K562 (cell line): ENCODE results near the gene CAMSAP3. TPM values are rescaled to one million over a fixed set of nuclear protein-coding genes. Genes with fewer than 3 reads are reported as not detected.

Experiments used
- BACH1 ChIP-seq: fragments of 200-800 bp; sonication (Bioruptor generic); IDR thresholded peaks from 2 replicates; pipeline ENCODE4 v1.6.1; 2016; ENCODE audit warnings: missing genetic modification characterization, missing compliant biosample characterization
- EP300 ChIP-seq: IDR thresholded peaks from 2 replicates; pipeline ENCODE4 v1.6.1; 2012; ENCODE audit warnings: low read length, improper control_type of control experiment
- FOXJ2 ChIP-seq: fragments of 200-800 bp; sonication (Bioruptor generic); IDR thresholded peaks from 2 replicates; pipeline ENCODE4 v1.6.1; 2016; ENCODE audit warnings: missing genetic modification characterization, missing compliant biosample characterization
- HMGXB4 ChIP-seq: sonication (generic); formaldehyde crosslinking; IDR thresholded peaks from 2 replicates; pipeline ENCODE4 v1.8.1; 2023; ENCODE audit warnings: mild to moderate bottlenecking, missing genetic modification reagents
- MGA ChIP-seq: fragments of 450-650 bp; IDR thresholded peaks from 2 replicates; pipeline ENCODE4 v1.6.1; 2016; ENCODE audit warnings: mild to moderate bottlenecking, moderate library complexity
- RHOXF2B ChIP-seq: fragments of 250-450 bp; sonication (Bioruptor Pico); conservative IDR thresholded peaks from 2 replicates; pipeline ENCODE4 v1.5.1; 2021
- SMARCC2 ChIP-seq: fragments of 450-650 bp; IDR thresholded peaks from 2 replicates; pipeline ENCODE4 v1.6.1; 2017; ENCODE audit warnings: antibody characterized with exemption, moderate library complexity, mild to moderate bottlenecking, low read depth
- ZBTB43 ChIP-seq: sonication (generic); formaldehyde crosslinking; IDR thresholded peaks from 2 replicates; pipeline ENCODE4 v1.8.0; 2023; ENCODE audit warnings: mild to moderate bottlenecking, missing genetic modification reagents
- ZHX1 ChIP-seq: fragments of 150-350 bp; conservative IDR thresholded peaks from 2 replicates; pipeline ENCODE4 v1.6.1; 2014; ENCODE audit warnings: low read length
- ZNF197 ChIP-seq: fragments of 200-800 bp; sonication (Bioruptor generic); IDR thresholded peaks from 2 replicates; pipeline ENCODE4 v1.6.1; 2016; ENCODE audit warnings: low read depth, missing genetic modification characterization, missing compliant biosample characterization
- polyA plus RNA-seq, 8 experiments: library from polyadenylated mRNA; depleted of rRNA in 4 of 8; stranded (reverse) in 5 of 8; unstranded in 3 of 8; fragments of >200 nt; fragmentation: Nextera tagmentation in 2 of 8; fragmentation: Illumina TruSeq in 1 of 8; extraction: Ambion mirVana in 2 of 8; extraction: Trizol in 1 of 8; gene quantifications; 2 replicates each; pipeline versions ENCODE4 v1.2.1 to v1.2.3, GENCODE V29; 2011 to 2014; ENCODE audit warnings: inconsistent platforms in 1 of 8, missing spikeins in 1 of 8
- total RNA-seq, 7 experiments: library from RNA; depleted of rRNA in 6 of 7; stranded (reverse); fragments of >200 nt in 6 of 7; fragmentation: Illumina TruSeq in 2 of 7; extraction: Trizol in 2 of 7; gene quantifications; 2 replicates each; pipeline versions ENCODE4 v1.2.1 to v1.2.3, GENCODE V29; 2011 to 2021; ENCODE audit warnings: low replicate concordance in 1 of 7

Gene CAMSAP3
- total and polyA plus RNA-seq, 9 of the 15 experiments (the other 6 are each of a cell fraction or from before 2014, with no cell fraction given), result 0.01 to 0.89 (median 0.22) TPM; not detected in 1

GRCh38 chr19:7629347-7630054 is 33.8 kb downstream of the CAMSAP3 start, which contains the start of the genes PET100 and XAB2 (continued):
- no peak for TF ChIP-seq MGA
- TF ChIP-seq ZNF197 (CRISPR knock-in tag), result no peak
- 0 out of 2 replicates have a peak, but pooled peaks have one; percentile 37 for TF ChIP-seq ZHX1
- TF ChIP-seq BACH1 (tag), result peak; percentile 90
- no peak for TF ChIP-seq FOXJ2
- TF ChIP-seq SMARCC2, result no peak
- no peak for TF ChIP-seq HMGXB4 (CRISPR knock-in tag)
- no peak for TF ChIP-seq EP300
- no peak for TF ChIP-seq RHOXF2B (CRISPR knock-in tag)
- TF ChIP-seq ZBTB43 (CRISPR knock-in tag), result no peak
